Epithelial cell of proximal tubule (primary cell): ENCODE results near the gene MYBPH. TPM values are rescaled to one million over a fixed set of nuclear protein-coding genes. Genes with fewer than 3 reads are reported as not detected.

Source experiments
- DNase-seq: peaks from one replicate; pipeline ENCODE4 v3.0.0-alpha.2; 2011; ENCODE audit warnings: low read depth
- H3K4me3 ChIP-seq: 2 replicates; pipeline ENCODE4 v1.5.1; 2011; ENCODE audit warnings: low read depth, mild to moderate bottlenecking, low read length
- total RNA-seq: library from RNA; depleted of rRNA; stranded (reverse); fragments of >200 nt; gene quantifications from 2 replicates; pipeline ENCODE4 v1.2.3, GENCODE V29; 2015
- TF ChIP-seq, protein P1 (sequence below): conservative IDR thresholded peaks from 2 replicates; pipeline ENCODE4 v1.5.1; 2012; ENCODE audit warnings: low read depth, mild to moderate bottlenecking, low read length

Gene MYBPH
- total RNA-seq, 1 donor from 2014 or later, result not detected

- no peak for DNase-seq
- no peak overlapping the region for H3K4me3 ChIP-seq
- TF ChIP-seq, protein P1, sequence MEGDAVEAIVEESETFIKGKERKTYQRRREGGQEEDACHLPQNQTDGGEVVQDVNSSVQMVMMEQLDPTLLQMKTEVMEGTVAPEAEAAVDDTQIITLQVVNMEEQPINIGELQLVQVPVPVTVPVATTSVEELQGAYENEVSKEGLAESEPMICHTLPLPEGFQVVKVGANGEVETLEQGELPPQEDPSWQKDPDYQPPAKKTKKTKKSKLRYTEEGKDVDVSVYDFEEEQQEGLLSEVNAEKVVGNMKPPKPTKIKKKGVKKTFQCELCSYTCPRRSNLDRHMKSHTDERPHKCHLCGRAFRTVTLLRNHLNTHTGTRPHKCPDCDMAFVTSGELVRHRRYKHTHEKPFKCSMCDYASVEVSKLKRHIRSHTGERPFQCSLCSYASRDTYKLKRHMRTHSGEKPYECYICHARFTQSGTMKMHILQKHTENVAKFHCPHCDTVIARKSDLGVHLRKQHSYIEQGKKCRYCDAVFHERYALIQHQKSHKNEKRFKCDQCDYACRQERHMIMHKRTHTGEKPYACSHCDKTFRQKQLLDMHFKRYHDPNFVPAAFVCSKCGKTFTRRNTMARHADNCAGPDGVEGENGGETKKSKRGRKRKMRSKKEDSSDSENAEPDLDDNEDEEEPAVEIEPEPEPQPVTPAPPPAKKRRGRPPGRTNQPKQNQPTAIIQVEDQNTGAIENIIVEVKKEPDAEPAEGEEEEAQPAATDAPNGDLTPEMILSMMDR, result no peak
These were observed 11.6 kb downstream of the MYBPH start for GRCh38 chr1:203163891-203164635.

- DNase-seq, result no peak
- no peak overlapping the region for H3K4me3 ChIP-seq
- TF ChIP-seq, protein P1, result no peak
These were observed 13.2 kb downstream of the MYBPH start for GRCh38 chr1:203162403-203162802.

DNA sequence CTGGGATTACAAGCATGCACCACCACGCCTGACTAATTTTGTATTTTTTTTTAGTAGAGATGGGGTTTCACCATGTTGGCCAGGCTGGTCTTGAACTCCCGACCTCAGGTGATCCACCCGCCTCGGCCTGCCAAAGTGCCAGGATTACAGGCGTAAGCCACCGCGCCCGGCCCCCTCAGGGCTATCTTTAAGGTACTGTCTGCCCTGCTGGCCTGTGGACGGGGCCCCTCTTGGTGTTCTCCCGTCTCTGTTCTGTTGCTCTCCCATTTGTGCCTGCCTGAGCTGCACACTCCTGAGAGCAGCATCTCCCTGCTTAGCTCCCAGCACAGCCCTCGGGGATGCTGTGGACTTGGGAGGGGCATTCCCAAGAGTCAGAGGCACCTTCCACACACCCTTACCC, 13.9 kb downstream of the MYBPH start:
- H3K4me3 ChIP-seq, result no peak overlapping the region
- TF ChIP-seq, protein P1, result no peak
- DNase-seq, result no peak

- no peak for DNase-seq
- TF ChIP-seq, protein P1, result no peak
- no peak overlapping the region for H3K4me3 ChIP-seq
These were observed 14.5 kb downstream of the MYBPH start for GRCh38 chr1:203161175-203161574.

GRCh38 chr1:203159844-203160243, 15.8 kb downstream of the MYBPH start:
- TF ChIP-seq, protein P1, result no peak
- DNase-seq, result no peak
- no peak overlapping the region for H3K4me3 ChIP-seq

GRCh38 chr1:203158960-203159665, 16.5 kb downstream of the MYBPH start:
- TF ChIP-seq, protein P1, result no peak
- DNase-seq, result no peak
- H3K4me3 ChIP-seq, result no peak overlapping the region
